ENCODE measurements around the gene RBMX.

DNA sequence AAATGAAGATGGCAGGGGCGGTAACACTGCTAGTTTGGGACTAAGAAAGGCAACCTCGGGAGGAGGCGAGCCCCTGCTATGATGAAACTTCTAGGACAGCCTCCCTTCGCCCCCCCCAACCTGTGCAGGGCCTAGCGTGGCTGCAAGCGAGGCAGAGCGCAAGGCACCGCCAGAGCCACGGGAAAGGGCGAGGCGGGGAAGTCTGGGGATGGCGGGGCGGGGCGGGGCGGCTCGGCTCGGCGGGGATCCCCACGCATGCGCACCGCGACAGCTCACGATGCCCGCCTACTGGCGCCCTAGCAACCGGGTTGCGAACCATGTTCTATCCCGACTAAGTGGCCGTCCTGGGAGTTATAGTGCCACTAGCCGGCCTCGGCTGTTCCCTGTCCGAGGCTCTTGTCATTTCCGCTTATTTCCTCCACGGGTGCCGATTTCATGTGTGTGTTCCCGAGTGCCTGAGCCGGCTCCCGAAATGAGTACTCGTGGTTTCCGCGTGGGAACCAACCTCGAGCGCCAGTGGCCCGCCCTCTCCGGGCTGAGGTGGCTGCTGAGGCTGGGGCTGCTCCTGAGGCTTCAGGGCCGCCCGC is 28.7 kb upstream of the RBMX start:
- no peak for TF ChIP-seq POLR2A (IDR thresholded peaks at IDR 0.05; ENCODE audit: low read length)
- no peak for TF ChIP-seq GATA1 (IDR thresholded peaks at IDR 0.05; ENCODE audit: low read depth, low read length)
